NCI-H69 (cell line): ENCODE data around the gene ZNF425.
"Not testable (repeated sequence)": the region's sequence is repeated elsewhere in the genome, so short reads cannot be mapped to it uniquely, and the experiment has no call there.

Experiments
- DNase-seq: peaks from one replicate; lab custom pipeline; 2025; lab: John Stamatoyannopoulos, UW

Gene ZNF425, protein sequence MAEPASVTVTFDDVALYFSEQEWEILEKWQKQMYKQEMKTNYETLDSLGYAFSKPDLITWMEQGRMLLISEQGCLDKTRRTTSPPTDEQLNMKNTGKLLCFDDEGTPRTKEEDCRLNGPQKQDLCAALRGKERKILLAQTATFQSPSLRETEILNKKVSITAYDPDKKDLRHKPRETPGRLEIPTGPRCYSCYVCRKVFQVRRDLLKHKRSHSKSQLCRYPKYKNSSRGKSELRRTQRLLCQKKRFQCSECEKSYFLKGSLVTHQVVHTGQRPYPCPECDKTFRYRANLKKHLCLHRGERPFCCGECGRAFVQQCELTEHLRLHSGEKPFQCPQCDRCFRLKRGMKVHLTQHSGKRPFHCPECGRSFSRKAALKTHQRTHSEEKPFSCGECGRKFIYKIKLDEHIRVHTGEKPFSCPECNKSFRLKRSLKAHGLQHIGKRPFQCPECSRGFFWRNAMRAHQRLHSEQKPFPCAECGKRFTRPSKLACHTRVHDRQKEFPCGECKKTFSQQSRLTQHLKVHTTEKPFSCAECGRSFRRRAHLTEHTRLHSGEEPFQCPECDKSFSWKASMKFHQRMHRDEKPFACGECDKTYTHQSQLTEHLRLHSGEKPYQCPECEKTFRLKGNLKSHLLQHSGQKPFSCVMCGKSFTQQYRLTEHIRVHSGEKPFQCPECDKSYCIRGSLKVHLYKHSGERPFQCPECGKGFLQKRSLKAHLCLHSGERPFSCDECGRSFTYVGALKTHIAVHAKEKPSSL

GRCh38 chr7:149125863-149126661 lies at the start of gene ZNF425:
Gene ZNF425 (minus strand): TSS chr7:149126324. CDS start chr7:149126213, 111 bp downstream.
- DNase-seq, result peak; percentile 96

GRCh38 chr7:149175150-149175549 lies 49.0 kb upstream of the ZNF425 start:
- DNase-seq, result no peak

- no peak for DNase-seq
These were observed 46.4 kb upstream of the ZNF425 start for GRCh38 chr7:149172534-149172920.

GRCh38 chr7:149171892-149172533 lies 45.9 kb upstream of the ZNF425 start:
- DNase-seq, result no peak

- no peak for DNase-seq
These were observed 40.7 kb upstream of the ZNF425 start for GRCh38 chr7:149166630-149167352.

DNA sequence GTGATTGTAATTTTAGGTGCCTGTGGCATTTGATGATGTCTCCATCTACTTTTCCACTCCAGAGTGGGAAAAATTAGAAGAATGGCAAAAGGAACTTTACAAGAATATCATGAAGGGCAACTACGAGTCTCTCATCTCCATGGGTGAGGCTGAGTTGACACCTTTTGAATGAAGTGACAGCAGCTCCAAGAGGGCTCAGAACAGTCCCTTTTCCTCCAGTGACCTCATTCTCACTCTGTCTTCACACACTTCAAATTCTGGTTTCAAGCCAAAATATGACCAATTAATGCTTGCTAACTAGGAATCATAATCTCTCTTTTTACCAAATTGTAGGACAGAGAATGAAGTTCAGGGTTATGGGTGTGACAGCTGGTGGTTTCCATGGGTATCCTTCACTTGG lies 40.0 kb upstream of the ZNF425 start:
- no peak for DNase-seq

DNA sequence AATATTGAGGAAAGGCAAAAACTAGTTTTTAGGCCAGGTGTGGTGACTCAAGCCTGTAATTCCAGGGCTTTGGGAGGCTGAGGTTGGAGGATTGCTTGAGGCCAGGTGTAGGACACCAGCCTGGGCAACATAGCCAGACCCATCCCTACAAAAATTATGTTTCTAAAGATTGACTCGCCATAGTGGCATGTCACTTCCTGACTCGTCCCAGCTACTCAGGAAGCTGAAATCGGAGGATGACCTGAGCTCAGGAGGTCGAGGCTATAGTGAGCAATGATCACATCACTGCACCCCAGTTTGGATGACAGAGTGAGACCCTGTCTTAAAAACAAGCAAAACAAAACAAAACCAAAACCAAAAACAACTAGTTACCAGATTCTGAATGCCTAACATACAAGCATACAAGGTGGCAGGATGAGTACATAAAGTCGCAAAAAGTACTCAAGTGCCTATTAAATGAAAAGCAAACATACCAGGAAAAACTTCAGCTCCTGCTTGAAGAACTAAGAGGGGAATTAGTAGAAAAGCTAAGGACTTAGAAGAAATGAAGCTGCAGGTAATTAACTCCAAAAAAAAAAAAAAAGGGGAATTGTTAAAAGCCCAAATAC lies 35.2 kb upstream of the ZNF425 start:
- DNase-seq, result no peak

GRCh38 chr7:149156898-149157297 lies 30.8 kb upstream of the ZNF425 start:
- no peak for DNase-seq

DNA sequence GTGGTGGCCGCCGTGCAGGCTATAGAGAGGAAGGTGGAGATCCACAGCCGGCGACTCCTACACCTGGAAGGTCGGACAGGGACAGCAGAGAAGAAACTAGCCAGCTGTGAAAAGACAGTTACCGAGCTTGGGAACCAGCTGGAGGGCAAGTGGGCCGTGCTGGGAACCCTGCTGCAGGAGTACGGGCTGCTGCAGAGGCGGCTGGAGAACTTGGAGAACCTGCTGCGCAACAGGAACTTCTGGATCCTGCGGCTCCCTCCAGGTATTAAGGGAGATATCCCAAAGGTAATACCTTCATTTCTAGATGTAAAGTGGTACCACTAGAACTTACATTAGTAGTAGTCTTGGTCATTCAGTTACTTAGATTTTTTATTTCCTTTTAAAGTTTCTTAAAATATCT lies 27.9 kb upstream of the ZNF425 start:
- DNase-seq, result no peak

- DNase-seq, result no peak
These were observed 27.2 kb upstream of the ZNF425 start for GRCh38 chr7:149153346-149153745.

DNA sequence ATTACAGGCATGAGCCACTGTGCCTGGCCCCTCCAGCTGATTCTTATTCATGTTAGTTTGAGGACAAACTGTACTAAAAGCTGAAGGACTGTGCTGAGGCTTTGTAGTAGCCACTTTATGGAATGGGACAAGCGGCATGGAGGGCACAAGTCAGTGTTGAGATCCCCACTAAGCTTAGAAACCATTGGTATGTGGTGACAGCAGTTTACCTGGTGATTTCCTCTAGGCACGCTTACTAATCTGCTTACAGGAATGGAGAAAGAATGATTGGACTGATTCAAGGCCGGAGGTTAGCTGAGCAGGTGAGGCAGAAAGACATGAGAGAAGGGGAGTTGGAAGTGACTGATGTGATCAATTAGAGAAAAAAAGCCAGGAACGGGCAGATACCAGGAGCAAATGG lies 24.9 kb upstream of the ZNF425 start:
- no peak for DNase-seq

DNA sequence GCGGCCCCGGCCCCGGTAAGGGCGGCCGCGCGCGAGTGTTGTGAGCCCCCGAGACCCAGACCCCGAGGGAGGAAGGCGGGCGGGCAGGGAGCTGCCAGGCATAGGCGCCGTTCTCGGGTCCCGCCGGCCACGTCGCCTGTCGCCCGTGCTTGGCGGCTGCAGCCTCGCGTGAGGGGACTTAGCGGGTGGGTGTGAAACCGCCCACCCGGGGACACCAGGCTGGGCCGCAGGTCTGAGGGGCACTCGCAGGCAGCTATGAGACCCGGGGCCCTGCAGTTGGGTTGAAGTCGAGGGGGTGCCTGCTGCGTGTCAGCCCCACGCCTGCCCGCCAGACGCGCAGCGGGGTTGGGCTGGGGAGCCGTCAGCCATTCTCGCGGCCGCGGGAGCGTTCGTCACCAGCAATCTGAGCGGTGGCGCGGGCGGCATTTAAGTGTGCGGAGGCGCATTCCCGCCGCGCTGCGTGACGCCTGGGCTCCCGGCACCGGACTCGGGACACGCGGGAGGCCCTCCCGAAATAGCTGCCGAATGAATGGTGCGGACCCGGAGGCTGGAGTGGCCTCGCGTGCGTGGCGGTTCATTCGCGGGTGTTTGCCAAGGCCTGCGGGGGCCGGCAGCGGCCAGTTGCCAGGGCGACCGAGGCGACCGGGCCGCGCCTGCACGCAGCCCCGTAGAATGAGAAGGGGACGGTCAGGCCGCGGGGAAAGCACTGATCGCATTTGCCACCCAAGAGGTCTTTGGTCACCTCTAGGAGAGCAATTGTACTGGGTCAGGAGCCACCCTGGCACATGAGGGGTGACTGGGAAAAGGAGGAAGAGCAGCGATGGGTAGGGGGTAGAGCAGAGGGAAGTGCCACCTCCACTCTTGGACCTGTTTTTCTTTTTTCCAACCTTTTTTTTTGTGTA lies 21.9 kb upstream of the ZNF425 start:
- DNase-seq, result peak; percentile 77

DNA sequence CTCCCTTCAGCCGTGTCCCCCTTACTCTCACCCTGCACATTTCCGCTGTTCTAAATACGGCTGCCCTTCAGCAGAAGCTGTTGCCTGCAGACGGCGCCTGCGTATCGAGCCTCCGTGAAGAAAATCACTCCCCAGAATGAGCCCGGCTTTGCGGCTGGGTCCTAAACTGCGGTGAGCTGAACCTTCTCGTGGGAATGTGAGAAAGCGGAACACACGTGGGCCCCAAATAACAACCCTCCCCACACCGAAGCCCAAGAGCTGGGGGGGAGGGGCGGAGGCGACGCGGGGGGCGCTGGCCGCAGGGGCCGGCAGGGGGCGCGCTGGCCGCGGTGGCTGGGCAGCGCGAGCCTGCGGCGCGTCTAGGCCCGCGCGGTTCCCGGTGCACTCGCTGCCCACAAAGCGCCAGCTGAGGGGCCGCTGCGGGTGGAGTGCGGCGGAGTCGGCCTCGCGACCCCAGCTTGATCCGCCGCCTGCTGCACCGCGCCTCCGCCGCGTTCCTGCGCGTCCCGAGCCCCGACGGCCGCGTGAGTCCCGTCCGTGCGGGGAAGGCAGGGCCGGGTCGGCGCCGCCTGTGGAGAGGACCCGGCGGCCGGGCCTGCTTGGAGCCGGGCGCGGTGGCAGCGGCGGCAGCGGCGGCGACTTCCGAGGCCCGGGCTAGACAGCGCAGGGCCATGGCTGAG lies 21.1 kb upstream of the ZNF425 start, which contains the start of gene ZNF398:
TSS of gene ZNF398 (plus strand) at position 382 of the 680 bp plus-strand sequence. CDS start at position 672, 290 bp downstream.
- DNase-seq, result peak; percentile 92

- no peak for DNase-seq
These were observed 19.1 kb upstream of the ZNF425 start for GRCh38 chr7:149145031-149145845.

DNA sequence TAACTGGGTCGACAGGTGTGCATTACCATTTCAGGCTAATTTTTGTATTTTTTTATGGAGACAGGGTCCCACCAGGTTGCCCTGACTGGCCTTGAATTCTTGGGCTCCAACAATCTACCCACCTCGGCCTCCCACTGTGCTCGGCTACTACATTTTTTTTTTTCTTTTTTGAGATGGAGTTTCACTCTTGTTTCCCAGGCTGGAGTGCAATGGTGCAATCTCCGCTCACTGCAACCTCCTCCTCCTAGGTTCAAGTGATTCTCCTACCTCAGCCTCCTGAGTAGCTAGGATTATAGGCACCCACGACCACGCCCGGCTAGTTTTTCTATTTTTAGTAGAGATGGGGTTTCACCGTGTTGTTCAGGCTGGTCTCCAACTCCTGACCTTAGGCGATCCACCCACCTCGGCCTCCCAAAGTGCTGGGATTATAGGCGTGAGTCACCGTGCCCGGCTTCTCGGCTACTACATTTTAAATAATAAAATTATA lies 18.4 kb upstream of the ZNF425 start:
- DNase-seq, result not testable (repeated sequence)

DNA sequence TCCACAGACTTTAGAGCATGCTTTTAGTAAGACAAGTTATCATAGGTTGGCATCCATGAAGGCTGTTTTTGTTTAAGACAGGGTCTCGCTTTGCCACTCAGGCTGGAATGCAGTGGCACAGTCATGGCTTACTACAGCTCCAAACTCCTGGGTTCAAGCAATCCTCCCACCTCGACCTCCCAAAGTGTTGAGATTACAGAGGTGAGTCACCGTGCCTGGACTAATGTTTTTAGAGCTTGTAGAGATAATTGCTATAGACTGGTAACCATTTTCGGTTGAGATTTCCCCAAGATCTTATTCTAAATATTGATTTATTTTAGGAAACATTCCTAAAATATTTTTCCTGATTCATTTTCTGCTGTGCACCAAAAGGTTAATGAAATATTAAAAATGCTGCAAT lies 15.8 kb upstream of the ZNF425 start:
- no peak for DNase-seq

GRCh38 chr7:149140831-149141230 lies 14.7 kb upstream of the ZNF425 start:
- DNase-seq, result no peak

DNA sequence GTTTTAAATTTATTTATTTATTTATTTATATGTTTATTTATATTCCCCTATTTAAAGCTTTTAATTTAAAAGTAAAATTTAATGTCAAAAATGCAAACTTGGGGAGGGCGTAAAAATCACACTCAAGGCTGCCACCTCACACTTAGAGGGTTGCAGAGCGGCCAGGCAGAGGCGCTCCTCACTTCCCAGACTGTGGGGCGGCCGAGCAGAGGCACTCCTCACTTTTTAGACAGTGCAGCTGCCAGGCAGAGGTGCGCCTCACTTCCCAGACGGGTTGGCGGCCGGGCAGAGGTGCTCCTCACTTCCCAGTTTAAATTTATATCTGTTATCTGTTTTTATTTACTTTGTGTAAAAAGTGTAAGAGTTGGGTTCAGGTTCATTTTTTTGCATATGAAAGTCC lies 10.0 kb upstream of the ZNF425 start:
- no peak for DNase-seq
